Esophagus (tissue), 2 donors: ENCODE data around the gene ARHGAP24. TPM values are rescaled to one million over a fixed set of nuclear protein-coding genes. Genes with fewer than 3 reads are reported as not detected.

Source experiments
- H3K27ac ChIP-seq, 2 donors: one replicate each; pipeline ENCODE4 v1.5.1; 2013; ENCODE audit warnings: low read depth in 2 of 2, mild to moderate bottlenecking in 2 of 2, inconsistent platforms in 1 of 2, low read length in 1 of 2, moderate library complexity in 1 of 2
- H3K27me3 ChIP-seq, 2 donors: one replicate each; pipeline ENCODE4 v1.6.1; 2013; ENCODE audit warnings: low read length in 2 of 2, control low read depth in 1 of 2, mild to moderate bottlenecking in 1 of 2; ENCODE audit not compliant: insufficient read depth in 2 of 2, control insufficient read depth in 1 of 2
- H3K36me3 ChIP-seq, 2 donors: one replicate each; pipeline ENCODE4 v1.6.1; 2013; ENCODE audit warnings: low read length in 1 of 2; ENCODE audit not compliant: control insufficient read depth in 2 of 2, insufficient read depth in 2 of 2
- H3K4me1 ChIP-seq, 2 donors: one replicate each; pipeline ENCODE4 v1.6.1; 2013; ENCODE audit warnings: low read length in 1 of 2; ENCODE audit not compliant: control insufficient read depth in 2 of 2, insufficient read depth in 2 of 2
- H3K4me3 ChIP-seq, 2 donors: one replicate each; pipeline ENCODE4 v1.5.1; 2013; ENCODE audit warnings: low read length in 2 of 2, mild to moderate bottlenecking in 2 of 2, low read depth in 1 of 2, moderate library complexity in 1 of 2
- H3K9me3 ChIP-seq, 2 donors: one replicate each; pipeline ENCODE4 v1.6.1; 2013; ENCODE audit warnings: mild to moderate bottlenecking in 2 of 2, low read depth in 1 of 2, low read length in 1 of 2, moderate library complexity in 1 of 2; ENCODE audit not compliant: control insufficient read depth in 2 of 2, insufficient read depth in 1 of 2
- WGBS, 2 donors: extraction: QIAGEN DNeasy Blood & Tissue Kit; methylation state at CpG; one replicate each; pipeline ENCODE4 v1.1.7; 2013; 5-methylcytosine and 5-hydroxymethylcytosine counted together
- polyA plus RNA-seq, 2 donors: library from polyadenylated mRNA; stranded (reverse); fragments of 200-250 nt; gene quantifications; one replicate each; pipeline ENCODE4 v1.2.3, GENCODE V29; 2013
- donor health status: healthy with polysubstance abuse.
- donor health status: Bipolar disorder and iron deficiency.

The ARHGAP24 gene
- polyA plus RNA-seq, result 1 to 10 TPM; 2.0 to 2.8 TPM

DNA sequence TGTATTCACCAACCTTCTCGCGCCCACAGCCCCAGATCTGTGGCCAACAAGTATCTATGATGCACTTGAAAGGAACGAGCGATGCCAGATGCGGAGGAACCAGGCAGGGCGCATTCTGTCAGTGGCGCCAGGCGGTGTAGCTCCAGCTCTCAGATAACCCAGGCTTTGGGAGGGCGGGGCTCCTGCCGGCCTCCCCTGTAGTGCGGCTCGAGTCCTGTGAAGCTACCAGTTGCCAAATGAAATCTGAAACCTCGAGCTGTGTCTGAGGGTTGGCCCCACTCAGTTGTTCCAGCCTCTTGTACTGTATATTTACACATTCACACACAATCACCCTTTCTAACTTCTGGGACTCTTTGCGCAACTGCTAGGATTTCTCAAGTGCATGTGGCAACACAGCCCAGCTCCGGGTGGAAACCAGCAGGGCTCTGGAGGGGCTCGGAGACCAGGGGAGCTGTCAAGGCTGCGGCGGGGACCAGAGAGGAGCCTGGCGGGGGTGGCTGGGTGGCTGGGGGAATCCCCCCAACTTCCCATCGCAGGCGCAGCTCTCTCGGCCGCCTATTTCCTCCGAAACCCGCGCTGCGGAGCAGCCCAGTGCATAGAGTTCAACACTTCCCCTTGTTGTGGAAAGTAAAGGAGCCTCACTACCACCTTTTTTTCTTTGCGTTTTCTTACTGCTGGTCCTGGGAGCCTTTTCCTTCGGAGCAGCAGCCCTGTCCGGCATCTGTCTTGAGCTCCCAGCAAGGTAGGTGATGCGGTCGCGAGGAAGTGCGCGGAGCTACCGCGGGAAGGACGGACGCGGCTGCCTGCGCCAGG is at the start of gene ARHGAP24:
Gene ARHGAP24 (plus strand): TSS at position 333 of the 813 bp plus-strand sequence.
- H3K9me3 ChIP-seq, result no peaks in the 10 kb centered on the region
- H3K36me3 ChIP-seq, result no peaks in the 10 kb centered on the region
- H3K27ac ChIP-seq, result peak within 1 kb of the TSS; percentile 74 to 78
- H3K4me1 ChIP-seq, result no peaks in the 10 kb centered on the region
- H3K27me3 ChIP-seq, result peaks cover 0 to 5% of the 10 kb centered on the region in 2 donors
- WGBS, 2 donors, result 2% methylated on average over 39 to 41 of the region's 41 CpGs
- H3K4me3 ChIP-seq, result peak within 1 kb of the TSS; percentile 50 to 62

GRCh38 chr4:85426366-85426765 is 48.6 kb upstream of the ARHGAP24 start:
- WGBS, 2 donors, result 77 to 88% methylated on average over 3 of the region's 3 CpGs
- Histone ChIP-seq H3K27me3 (no peaks in the 10 kb centered on the region), H3K9me3 (no peaks in the 10 kb centered on the region), H3K4me3 (no peak overlapping the region), H3K36me3 (no peaks in the 10 kb centered on the region), H3K4me1 (no peaks in the 10 kb centered on the region), H3K27ac (no peak overlapping the region)

- H3K4me3 ChIP-seq, result no peak overlapping the region
- H3K27me3 ChIP-seq, result no peaks in the 10 kb centered on the region
- no peaks in the 10 kb centered on the region for H3K4me1 ChIP-seq
- H3K27ac ChIP-seq, result no peak overlapping the region
- H3K36me3 ChIP-seq, result no peaks in the 10 kb centered on the region
- WGBS, 2 donors, result 87 to 97% methylated on average over 1 of the region's 1 CpG
- H3K9me3 ChIP-seq, result no peaks in the 10 kb centered on the region
Observed at GRCh38 chr4:85427123-85427522, 47.8 kb upstream of the ARHGAP24 start.

DNA sequence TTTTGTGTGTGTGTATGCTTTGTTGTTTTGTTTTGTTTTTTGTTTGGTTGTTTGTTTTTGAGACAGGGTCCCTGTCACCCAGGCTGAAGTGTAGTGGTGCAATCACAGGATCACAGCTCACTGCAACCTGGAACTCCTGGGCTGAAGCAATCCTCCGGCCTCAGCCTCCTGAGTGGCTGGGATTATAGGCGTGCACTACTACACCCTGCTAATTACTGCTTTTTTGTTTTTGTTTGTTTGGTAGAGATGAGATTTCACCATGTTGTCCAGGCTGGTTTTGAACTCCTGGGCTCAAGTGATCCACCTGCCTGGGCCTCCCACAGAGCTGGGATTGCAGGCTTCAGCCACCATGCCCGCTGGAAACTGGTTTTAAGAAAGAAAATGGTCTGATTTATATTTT is 44.7 kb upstream of the ARHGAP24 start:
- H3K27ac ChIP-seq, result no peak overlapping the region
- 91 to 93% methylated on average over 3 of the region's 3 CpGs for WGBS, 2 donors

DNA sequence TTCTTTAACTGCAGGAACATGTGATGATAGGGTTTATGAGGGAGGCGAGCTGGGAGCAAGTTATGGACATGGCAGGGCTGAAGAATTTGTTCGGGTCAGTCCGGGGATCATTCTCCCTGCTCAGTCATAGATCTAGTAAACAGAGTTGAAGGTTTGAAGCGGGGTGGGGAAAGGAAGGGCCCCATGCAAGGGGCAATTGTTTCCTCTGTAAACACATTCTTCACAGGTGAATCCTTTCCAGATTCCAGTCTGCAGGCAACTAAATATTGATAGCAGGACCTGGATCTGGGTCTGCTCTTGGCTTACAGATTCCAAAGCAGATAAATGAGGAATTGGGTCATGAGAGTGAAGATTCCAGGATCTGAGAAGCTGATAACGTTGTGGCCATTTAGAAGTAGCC is 44.3 kb upstream of the ARHGAP24 start:
- Histone ChIP-seq H3K27ac (no peak overlapping the region), H3K4me1 (no peaks in the 10 kb centered on the region), H3K27me3 (no peaks in the 10 kb centered on the region), H3K36me3 (no peaks in the 10 kb centered on the region), H3K4me3 (no peak overlapping the region), H3K9me3 (no peaks in the 10 kb centered on the region)
- 69 to 75% methylated on average over 5 of the region's 5 CpGs for WGBS, 2 donors

More for the DNA sequence above, 44.7 kb upstream of the ARHGAP24 start:
- H3K9me3 ChIP-seq, result no peaks in the 10 kb centered on the region
- no peaks in the 10 kb centered on the region for H3K36me3 ChIP-seq
- no peak overlapping the region for H3K4me3 ChIP-seq
- no peaks in the 10 kb centered on the region for H3K4me1 ChIP-seq
- H3K27me3 ChIP-seq, result no peaks in the 10 kb centered on the region

- Histone ChIP-seq H3K9me3 (no peaks in the 10 kb centered on the region), H3K36me3 (no peaks in the 10 kb centered on the region)
- 87 to 91% methylated on average over 3 of the region's 3 CpGs for WGBS, 2 donors
Observed at GRCh38 chr4:85431156-85431555, 43.8 kb upstream of the ARHGAP24 start.

DNA sequence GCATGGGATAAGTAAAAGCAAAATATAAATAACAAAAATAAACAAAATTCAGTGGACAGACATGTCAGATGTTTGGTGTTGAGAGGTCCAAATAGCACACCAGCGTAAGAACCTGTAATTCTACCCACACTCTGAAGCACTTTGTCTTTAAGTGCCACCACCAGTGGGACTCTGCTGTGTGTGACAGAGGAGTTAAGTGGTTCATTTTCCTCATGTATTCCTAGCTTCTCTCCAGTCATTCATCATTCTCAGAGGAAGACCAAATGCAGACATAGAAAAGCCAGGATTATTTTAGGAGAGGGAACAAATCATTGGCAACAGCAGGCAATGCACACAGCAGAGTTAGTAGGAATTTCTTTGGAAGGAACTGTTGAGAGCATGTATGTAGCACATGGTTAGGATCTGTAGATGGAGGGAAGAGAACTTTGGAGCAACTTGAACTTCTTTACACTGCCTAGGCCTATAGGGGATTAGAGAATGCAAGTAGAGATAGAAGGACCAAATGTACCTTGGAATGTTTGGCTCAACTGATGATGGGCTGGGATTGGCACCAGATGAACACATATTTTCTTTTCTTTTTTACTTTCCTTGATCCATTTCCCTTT is 43.0 kb upstream of the ARHGAP24 start:
- Histone ChIP-seq H3K4me1 (no peaks in the 10 kb centered on the region), H3K27me3 (no peaks in the 10 kb centered on the region), H3K4me3 (no peak overlapping the region), H3K36me3 (no peaks in the 10 kb centered on the region), H3K27ac (no peak overlapping the region), H3K9me3 (no peaks in the 10 kb centered on the region)
- WGBS, 2 donors, result 87 to 98% methylated on average over 1 of the region's 1 CpG

More at GRCh38 chr4:85431156-85431555, 43.8 kb upstream of the ARHGAP24 start:
- no peak overlapping the region for H3K27ac ChIP-seq
- no peaks in the 10 kb centered on the region for H3K4me1 ChIP-seq
- no peaks in the 10 kb centered on the region for H3K27me3 ChIP-seq
- no peak overlapping the region for H3K4me3 ChIP-seq

DNA sequence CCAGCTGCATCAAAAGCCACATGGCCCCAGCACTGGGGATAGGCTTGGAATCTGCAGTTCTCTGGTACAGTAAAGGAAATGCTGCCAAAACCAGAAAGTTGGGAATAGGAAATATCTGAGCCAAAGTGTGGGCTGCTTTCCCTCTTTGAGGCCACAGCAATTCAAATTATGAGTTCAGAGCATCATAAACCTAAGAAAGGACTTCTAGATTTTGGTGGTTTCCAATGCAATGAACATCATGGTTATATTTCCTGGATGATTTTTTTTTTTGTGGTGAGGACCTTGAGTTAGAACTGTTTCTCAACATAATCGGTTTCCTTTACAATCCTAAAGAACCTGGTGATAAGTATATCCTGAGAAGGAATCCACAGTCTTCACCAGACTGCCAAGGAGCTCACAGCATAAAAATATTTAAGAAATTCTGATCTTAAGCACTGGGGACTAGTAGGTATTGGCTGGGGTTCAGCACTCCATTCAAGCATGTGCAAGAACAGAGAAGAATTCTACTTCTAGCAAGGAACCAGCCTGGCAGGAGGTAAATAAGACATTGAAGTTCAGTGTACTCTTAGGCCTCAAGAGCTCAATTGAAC is 29.8 kb upstream of the ARHGAP24 start:
- Histone ChIP-seq H3K36me3 (no peaks in the 10 kb centered on the region), H3K4me1 (no peaks in the 10 kb centered on the region), H3K4me3 (no peak overlapping the region), H3K27me3 (no peaks in the 10 kb centered on the region), H3K9me3 (no peaks in the 10 kb centered on the region), H3K27ac (no peak overlapping the region)
- 59 to 71% methylated on average over 1 of the region's 1 CpG for WGBS, 2 donors

GRCh38 chr4:85446141-85446861 is 28.6 kb upstream of the ARHGAP24 start:
- Histone ChIP-seq H3K9me3 (no peaks in the 10 kb centered on the region), H3K27ac (no peak overlapping the region), H3K27me3 (no peaks in the 10 kb centered on the region), H3K4me1 (no peaks in the 10 kb centered on the region), H3K4me3 (no peak overlapping the region), H3K36me3 (no peaks in the 10 kb centered on the region)
- WGBS, 2 donors, result 82 to 85% methylated on average over 2 of the region's 2 CpGs
